HL-60 (cell line): ENCODE data around the gene SRRM3.
A peak's percentile ranks its signal among the peaks of the same experiment; 100 is the strongest.

ENCODE experiments used
- DNase-seq, 2 experiments: peaks; one replicate each; pipeline ENCODE4 v3.0.0-alpha.2; 2010 to 2020; ENCODE audit warnings: low read depth in 1 of 2, low spot score in 1 of 2
- H3K27ac ChIP-seq: fragments of 250-450 bp; sonication (Bioruptor Pico); replicated peaks from 2 replicates; pipeline ENCODE4 v1.5.1; 2020; ENCODE audit warnings: mild to moderate bottlenecking, moderate library complexity
- H3K27me3 ChIP-seq: fragments of 250-450 bp; sonication (Bioruptor Pico); 2 replicates; pipeline ENCODE4 v1.5.1; 2021; ENCODE audit warnings: mild to moderate bottlenecking, moderate library complexity; ENCODE audit not compliant: insufficient read depth, poor library complexity, severe bottlenecking
- H3K4me3 ChIP-seq: replicated peaks from 2 replicates; pipeline ENCODE4 v1.5.1; 2011; ENCODE audit warnings: mild to moderate bottlenecking, control low read depth, low read length; ENCODE audit not compliant: insufficient read depth
- GABPA ChIP-seq: IDR thresholded peaks from 2 replicates; pipeline ENCODE4 v1.6.1; 2012; ENCODE audit warnings: low read depth
- POLR2AphosphoS5 ChIP-seq: IDR thresholded peaks from 2 replicates; pipeline ENCODE4 v1.6.1; 2012; ENCODE audit warnings: low read depth
- SPI1 ChIP-seq: IDR thresholded peaks from 2 replicates; pipeline ENCODE4 v1.6.1; 2012; ENCODE audit warnings: low read depth, mild to moderate bottlenecking, borderline replicate concordance
- TF ChIP-seq, protein P1 (sequence below): IDR thresholded peaks from one replicate; pipeline ENCODE4 v1.5.1; 2011; ENCODE audit warnings: low read length, control low read depth, inconsistent platforms; ENCODE audit not compliant: insufficient read depth
- TF ChIP-seq, protein P2 (sequence below): IDR thresholded peaks from 2 replicates; pipeline ENCODE4 v1.6.1; 2012; ENCODE audit warnings: low read depth; ENCODE audit not compliant: insufficient replicate concordance

Gene SRRM3

DNA sequence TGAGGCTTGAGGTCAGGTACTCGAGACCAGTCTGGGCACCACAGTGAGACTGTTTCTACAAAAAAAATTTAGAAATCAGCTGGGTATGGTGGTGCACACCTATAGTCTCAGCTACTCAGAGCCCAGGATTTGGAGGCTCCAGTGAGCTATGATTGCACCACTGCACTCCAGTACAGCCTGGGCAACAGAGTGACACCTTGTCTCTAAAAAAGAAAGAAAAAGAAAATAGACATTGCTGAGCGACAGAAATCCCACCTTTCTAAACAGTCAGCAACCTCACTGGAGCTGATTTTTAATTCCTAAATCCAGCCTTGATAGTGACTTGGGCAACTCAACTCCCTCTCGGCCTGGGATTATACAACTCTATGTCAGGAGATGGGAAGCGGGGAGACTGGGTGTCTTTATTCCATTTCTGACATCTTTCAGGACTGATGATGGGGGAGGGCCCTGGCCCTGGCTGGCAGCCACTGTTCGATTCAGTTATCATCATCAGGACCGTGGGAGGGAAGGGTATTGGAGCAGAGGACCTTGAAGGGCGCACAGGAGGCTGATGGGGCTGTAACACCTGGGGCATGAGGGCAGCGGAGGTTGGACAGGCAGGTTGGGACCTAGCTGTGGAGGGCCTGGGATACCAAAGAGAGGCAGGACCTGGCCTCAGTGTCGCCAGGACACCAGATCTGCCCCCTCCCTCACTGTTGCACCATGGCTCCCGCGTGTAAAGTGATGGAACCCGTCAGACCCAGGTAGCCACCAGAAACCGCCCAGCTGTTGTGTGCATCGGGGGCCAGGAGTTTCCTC lies 115.5 kb downstream of the SRRM3 start:
- H3K27me3 ChIP-seq = no peaks in the 10 kb centered on the region
- H3K27ac ChIP-seq = no peak overlapping the region
- no peak for TF ChIP-seq SPI1
- TF ChIP-seq, protein P1, sequence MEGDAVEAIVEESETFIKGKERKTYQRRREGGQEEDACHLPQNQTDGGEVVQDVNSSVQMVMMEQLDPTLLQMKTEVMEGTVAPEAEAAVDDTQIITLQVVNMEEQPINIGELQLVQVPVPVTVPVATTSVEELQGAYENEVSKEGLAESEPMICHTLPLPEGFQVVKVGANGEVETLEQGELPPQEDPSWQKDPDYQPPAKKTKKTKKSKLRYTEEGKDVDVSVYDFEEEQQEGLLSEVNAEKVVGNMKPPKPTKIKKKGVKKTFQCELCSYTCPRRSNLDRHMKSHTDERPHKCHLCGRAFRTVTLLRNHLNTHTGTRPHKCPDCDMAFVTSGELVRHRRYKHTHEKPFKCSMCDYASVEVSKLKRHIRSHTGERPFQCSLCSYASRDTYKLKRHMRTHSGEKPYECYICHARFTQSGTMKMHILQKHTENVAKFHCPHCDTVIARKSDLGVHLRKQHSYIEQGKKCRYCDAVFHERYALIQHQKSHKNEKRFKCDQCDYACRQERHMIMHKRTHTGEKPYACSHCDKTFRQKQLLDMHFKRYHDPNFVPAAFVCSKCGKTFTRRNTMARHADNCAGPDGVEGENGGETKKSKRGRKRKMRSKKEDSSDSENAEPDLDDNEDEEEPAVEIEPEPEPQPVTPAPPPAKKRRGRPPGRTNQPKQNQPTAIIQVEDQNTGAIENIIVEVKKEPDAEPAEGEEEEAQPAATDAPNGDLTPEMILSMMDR = no peak
- TF ChIP-seq, protein P2, sequence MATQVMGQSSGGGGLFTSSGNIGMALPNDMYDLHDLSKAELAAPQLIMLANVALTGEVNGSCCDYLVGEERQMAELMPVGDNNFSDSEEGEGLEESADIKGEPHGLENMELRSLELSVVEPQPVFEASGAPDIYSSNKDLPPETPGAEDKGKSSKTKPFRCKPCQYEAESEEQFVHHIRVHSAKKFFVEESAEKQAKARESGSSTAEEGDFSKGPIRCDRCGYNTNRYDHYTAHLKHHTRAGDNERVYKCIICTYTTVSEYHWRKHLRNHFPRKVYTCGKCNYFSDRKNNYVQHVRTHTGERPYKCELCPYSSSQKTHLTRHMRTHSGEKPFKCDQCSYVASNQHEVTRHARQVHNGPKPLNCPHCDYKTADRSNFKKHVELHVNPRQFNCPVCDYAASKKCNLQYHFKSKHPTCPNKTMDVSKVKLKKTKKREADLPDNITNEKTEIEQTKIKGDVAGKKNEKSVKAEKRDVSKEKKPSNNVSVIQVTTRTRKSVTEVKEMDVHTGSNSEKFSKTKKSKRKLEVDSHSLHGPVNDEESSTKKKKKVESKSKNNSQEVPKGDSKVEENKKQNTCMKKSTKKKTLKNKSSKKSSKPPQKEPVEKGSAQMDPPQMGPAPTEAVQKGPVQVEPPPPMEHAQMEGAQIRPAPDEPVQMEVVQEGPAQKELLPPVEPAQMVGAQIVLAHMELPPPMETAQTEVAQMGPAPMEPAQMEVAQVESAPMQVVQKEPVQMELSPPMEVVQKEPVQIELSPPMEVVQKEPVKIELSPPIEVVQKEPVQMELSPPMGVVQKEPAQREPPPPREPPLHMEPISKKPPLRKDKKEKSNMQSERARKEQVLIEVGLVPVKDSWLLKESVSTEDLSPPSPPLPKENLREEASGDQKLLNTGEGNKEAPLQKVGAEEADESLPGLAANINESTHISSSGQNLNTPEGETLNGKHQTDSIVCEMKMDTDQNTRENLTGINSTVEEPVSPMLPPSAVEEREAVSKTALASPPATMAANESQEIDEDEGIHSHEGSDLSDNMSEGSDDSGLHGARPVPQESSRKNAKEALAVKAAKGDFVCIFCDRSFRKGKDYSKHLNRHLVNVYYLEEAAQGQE = no peak
- TF ChIP-seq POLR2AphosphoS5 = no peak
- no peak for TF ChIP-seq GABPA
- no peak for DNase-seq
- peak overlapping the region; percentile 66 for H3K4me3 ChIP-seq

DNA sequence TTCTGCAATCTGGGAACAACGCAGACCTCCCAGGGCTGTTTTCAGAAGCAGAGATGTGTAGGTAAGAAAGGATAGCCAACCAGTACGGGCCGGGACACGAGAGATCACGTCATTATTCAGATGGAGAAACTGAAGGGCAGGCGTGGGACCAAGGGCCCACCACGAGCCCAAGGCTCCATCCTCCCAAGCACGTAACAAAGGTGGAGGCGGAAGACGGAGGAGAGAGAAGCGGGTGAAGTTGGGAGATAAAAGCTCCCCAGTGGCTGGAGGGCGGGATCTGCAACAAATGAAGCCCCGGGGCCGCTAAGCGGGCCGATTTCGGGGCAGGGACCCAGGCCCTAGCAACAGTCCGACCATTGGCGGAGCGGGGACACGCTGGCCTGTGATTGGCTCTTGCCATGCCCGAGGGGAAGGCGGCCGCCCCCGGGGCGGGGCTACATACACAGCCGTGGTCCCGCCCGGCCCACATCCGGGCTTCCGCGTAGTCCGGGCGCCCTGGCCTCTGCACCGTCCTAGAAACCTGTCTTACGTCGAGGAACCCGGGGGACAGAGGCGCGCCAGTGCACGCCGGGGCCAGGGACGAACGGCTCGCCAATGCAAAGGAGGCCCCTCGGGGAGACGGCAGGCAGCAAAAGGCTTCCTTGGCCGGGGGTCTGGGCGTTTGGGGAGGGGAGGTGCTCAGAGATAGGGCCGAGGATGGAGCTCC lies 116.2 kb downstream of the SRRM3 start:
- DNase-seq = peak; percentile 93
- peak overlapping the region; percentile 46 for H3K27ac ChIP-seq
- TF ChIP-seq, protein P1 = no peak
- TF ChIP-seq SPI1 (no peak), POLR2AphosphoS5 (no peak), GABPA (no peak)
- TF ChIP-seq, protein P2 = no peak
- H3K4me3 ChIP-seq = peak overlapping the region; percentile 66
- no peaks in the 10 kb centered on the region for H3K27me3 ChIP-seq

DNA sequence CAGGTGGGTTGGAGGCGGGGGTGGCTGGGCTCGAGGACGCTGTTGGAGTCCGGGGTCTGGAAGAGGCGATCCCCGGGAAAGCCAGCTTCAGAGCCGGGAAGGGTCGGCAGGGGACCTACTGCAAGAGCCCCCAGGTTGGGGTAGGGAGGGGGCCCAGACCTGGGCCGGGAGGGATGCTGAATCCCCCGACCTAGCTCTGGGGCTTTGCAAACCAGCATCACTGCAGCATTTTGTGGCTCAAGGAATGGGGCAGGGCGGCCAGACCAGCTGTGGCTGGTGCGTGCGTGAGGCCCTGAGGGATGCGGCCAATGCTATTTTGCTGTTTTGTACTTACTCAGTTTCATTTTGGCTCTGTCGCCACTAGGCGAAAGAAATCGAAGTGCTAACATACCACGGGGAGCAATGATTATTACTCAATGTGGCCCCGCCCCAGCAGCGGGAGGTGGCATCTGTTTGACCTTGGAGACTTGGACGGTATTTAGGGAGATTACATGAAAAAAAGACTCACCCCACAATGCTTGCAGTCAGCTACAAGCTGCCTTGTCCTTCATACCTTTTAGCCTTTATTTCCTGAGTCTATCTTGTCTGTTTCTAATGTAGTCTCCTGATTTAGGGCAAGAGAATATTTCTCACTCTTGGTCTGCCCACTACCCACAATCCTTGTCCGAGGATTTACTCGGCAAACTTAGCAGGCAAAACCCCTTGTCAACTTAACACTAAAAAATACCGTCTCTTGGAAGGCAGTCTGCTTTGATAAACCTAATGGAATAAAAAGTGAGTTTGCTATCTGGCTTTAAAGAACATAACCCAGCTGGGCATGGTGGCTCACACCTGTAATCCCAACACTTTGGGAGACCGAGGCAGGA lies 117.0 kb downstream of the SRRM3 start:
- Histone ChIP-seq H3K27ac (peak overlapping the region; percentile 46), H3K4me3 (peak overlapping the region; percentile 66), H3K27me3 (no peaks in the 10 kb centered on the region)
- peak; percentile 81 to 83 for DNase-seq
- TF ChIP-seq, protein P1 = peak; percentile 3
- no peak for TF ChIP-seq SPI1
